Activated effector memory CD4-positive, alpha-beta T cell treated with Interleukin-2 at 50 U/mL for 16 hours (primary cell): ENCODE data around the gene HMGCL.

Experiments
- DNase-seq: peaks from one replicate; pipeline ENCODE4 v3.0.0-alpha.2; 2020

Gene HMGCL

DNA sequence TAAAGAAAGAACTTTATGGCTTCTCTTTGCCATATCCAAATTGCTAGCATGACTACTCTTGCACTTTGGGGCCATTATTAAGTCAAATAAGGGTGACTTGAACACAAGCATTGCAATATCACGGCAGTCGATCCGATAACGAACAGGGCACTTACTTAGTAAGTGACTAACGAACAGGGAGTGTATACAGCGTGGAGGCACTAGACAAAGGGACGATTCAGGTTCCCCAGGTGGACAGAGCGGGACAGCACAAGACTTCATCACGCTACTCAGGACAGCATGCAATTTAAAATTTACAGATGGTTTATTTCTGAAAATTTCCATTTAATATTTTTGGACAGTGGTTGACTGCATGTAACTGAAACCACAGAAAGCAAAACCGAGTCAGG is 52.4 kb downstream of the HMGCL start:
- no peak for DNase-seq

DNA sequence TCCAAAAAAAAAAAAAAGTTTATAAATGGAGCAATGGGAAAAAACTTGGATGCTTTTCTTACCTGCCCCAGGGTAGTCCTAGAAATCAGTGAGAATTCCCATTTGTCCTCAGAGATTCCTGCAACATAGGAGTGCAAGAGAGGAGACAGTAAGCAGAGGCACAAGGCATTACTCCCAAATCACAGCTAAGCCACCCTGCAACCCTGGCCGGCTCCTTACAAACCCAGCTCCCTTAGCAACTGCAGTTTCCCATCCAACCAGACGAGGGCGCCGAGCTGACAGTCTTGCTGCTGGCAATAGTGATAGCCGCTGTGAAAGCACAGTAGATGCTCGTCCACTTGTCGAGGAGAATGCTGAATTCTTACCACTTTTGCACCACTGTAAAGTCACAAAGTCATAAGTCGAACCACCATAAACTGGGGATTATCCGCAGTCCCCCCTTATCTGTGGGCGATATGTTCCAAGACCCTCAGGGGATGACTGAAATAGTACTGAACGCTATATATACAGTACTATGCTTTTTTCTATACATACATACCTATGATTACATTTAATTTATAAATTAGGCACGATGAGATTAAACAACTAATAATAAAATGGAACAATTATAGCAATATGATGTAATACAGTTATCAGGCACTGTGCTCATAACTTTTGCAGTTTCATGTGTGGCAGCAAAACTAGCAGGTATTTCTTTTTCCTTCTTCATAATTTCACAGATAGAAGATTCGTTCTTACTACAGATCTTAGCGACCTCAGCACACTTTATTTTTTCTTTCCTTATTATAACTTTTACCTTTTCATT is 53.0 kb downstream of the HMGCL start:
- DNase-seq: peak; percentile 73

DNA sequence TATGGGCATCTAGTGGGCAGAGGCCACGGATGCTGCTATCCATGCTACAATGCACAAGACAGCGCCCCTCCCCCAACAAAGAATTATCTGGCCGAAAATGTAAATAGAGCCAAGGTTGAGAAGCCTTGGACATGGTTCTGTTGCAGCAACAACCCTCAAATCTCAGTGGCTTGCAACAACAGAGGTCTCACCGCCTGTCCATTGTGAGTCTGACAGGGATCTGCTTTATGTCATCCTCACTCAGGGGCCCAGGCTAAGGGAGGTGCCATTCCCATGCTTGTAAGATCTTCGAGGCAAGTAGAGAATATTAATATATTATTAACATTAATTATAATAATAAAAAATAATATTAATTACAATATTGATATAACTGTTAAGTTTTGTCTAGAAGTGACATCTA is 56.5 kb downstream of the HMGCL start:
- DNase-seq: no peak

DNA sequence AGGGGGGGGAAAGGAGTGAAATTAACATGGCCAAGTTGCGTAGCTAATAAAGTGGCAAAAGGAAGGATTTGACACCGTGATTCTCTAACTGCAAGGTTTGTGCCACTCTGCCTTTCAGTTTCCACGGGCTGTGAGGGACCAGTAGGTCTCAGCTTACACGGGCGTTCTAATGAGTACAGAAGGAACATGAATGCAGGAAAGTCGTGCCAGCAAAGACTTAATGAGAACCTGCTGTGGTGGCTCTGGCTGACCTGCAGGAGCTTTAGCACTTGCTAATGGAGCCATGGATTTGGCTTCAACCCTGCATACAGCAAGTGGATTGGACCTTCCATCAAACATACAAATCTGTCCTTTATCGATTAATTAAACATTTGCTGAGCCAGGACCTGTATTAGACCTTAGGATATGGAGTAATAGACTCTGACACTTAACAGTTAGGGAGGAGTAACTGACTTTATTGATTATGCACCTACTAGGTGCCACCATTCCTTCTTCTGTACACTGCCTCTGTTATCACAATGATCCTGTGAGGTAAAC is 62.1 kb downstream of the HMGCL start:
- no peak for DNase-seq

DNA sequence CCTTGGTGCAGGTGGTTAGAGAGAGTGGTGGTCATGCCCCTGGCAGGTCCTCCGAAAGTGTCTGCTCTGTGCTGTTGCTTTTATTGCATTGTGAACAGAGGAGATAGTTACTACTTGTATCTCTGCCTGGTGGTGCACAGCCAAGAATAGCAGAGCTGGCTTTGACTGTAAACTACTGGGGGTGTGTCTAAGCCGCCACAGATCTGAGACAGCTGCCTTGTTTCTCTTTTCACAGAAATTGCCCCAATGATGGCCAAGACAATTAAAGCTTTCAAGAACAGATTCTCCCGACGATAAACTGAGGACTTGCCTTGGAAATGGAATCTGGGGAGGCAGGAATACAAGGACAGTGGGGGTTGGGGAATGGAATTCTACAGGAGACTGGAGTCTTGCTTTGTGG is 66.0 kb downstream of the HMGCL start:
- no peak for DNase-seq

DNA sequence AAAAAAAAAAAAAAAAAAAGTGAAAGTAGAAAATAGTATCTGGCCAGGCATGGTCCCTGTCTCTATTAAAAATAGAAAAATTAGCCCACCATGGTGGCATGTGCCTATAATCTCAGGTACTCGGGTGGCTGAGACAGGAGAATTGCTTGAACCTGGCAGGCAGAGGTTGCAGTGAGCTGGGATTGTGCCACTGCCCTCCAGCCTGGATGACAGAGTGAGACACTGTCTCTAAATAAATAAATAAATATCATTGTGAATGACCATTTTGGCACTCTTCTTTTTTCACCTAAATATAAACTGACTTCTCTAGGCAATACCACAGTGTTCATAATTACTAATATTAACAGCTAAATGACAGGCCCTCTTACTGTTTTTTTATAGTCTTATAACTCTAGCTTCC is 67.4 kb downstream of the HMGCL start:
- DNase-seq: no peak

DNA sequence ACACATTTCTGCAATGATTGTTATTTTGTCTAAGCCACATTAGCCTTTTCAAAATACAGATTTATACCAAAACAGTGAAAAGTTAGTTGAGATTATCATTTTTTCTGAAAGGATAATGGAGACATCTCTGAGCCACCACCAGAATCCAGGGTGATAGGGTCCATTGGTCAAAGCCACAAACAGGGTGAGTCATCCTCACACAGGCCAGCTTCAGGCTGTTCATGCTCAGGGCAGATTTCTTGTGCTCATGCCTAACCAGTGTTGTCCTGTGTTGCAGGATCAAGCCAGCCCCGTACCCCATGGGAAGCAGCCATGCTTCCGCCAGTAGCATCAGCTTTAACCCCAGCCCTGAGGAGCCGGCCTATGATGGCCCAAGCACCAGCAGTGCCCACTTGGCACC is 68.6 kb downstream of the HMGCL start:
- DNase-seq: no peak

DNA sequence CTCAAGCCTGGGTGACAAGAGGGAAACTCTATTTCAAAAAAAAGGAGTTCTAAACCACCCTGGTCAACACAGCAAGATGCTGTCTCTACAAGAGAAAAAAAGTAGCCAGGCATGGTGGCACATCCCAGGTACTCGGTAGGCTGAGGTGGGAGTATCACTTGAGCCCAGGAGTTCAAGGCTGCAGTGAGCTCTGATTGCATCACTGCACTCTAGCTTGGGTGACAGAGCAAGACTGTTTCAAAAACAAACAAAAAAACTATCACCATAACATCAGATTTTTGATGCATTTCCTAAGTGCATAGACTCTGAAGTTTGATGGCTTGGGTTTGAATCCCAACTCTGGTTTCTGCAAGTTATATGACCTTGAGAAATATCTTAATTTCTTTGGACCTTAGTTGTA is 72.3 kb downstream of the HMGCL start:
- no peak for DNase-seq
